Retinal pigment epithelial cell (primary cell): ENCODE measurements around the gene ABHD17C.
"Not testable (repeated sequence)": the region's sequence is repeated elsewhere in the genome, so short reads cannot be mapped to it uniquely, and the experiment has no call there.

Experiments used
- DNase-seq: peaks from one replicate; pipeline ENCODE4 v3.0.0-alpha.2; 2010; ENCODE audit warnings: low read depth
- H3K4me3 ChIP-seq: 2 replicates; pipeline ENCODE4 v1.5.1; 2011; ENCODE audit warnings: mild to moderate bottlenecking, low read length, control low read depth, moderate library complexity
- CTCF ChIP-seq: conservative IDR thresholded peaks from 2 replicates; pipeline ENCODE4 v1.5.1; 2011; ENCODE audit warnings: low read depth, low read length, control low read depth, inconsistent platforms

The ABHD17C gene

GRCh38 chr15:80758130-80758745, 63.1 kb downstream of the ABHD17C start:
- DNase-seq: no peak
- no peak for TF ChIP-seq CTCF
- no peak overlapping the region for H3K4me3 ChIP-seq

DNA sequence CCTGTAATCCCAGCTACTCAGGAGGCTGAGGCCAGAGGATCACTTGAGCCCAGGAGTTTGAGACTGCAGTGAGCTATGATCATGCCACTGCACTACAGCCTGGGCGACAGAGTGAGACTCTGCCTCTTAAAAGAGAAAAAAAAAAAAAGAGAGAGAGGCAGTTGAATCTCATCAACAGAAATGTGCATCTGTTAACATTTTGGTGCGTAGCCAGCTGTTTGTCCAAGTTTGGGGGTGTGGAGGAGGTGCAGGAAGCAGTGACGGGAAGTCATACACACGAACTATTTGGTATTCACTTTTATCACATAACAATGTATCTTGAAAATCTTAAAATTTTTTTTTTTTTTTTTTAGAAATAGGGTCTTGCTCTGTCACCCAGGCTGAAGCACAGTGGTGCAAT, 65.8 kb downstream of the ABHD17C start:
- no peak for TF ChIP-seq CTCF
- no peak overlapping the region for H3K4me3 ChIP-seq
- DNase-seq: no peak

GRCh38 chr15:80761754-80762153, 66.6 kb downstream of the ABHD17C start:
- no peak overlapping the region for H3K4me3 ChIP-seq
- no peak for DNase-seq
- TF ChIP-seq CTCF: no peak

GRCh38 chr15:80763235-80763634, 68.1 kb downstream of the ABHD17C start:
- not testable (repeated sequence) for H3K4me3 ChIP-seq, DNase-seq

DNA sequence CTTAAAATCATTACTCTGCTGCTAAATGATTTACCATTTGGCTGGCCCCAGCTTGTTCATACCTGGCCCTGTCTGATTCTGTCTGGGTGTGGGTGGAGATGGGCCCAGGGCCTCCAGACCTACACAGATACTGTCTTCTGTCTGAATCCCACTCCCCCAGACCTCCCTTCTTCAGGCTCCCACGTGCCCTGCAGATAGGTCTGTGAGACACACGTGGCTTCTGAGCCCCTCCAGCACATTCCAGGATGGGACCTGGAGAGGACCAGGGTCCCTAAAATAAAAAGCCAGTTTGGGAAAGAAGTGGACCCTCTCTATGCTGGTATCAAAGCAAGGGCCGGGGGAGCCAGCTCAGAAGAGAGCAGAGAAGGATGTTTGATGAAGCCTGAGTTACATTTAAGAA, 69.4 kb downstream of the ABHD17C start:
- DNase-seq: no peak
- H3K4me3 ChIP-seq: no peak overlapping the region
- no peak for TF ChIP-seq CTCF

DNA sequence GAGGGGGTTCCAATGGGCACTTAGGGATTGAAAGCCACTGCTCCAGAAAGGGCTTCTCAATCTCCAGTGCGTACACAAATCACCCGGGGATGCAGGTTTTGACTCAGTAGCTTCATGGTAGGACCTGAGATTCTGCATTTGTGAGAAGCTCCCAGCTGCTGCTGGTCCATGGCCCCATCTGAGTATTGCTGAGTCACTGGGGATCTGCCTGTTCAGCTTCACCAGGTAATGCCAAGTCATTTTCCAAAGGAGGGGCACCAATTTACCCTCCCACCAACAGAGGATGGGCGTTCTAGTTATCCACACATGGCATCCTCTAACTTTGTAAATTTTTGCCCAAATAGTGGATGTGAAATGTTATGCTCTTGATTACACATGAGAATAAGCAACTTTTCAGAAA, 71.2 kb downstream of the ABHD17C start:
- no peak for TF ChIP-seq CTCF
- DNase-seq: no peak
- no peak overlapping the region for H3K4me3 ChIP-seq

GRCh38 chr15:80768158-80768557, 73.0 kb downstream of the ABHD17C start:
- DNase-seq: no peak
- no peak overlapping the region for H3K4me3 ChIP-seq
- TF ChIP-seq CTCF: no peak
